SHP77 (cell line): ENCODE results near the gene MEGF6.

Experiments
- DNase-seq, 2 experiments: peaks; one replicate each; lab custom pipeline; 2025; lab: John Stamatoyannopoulos, UW

Gene MEGF6

GRCh38 chr1:3459051-3459908 lies 152.0 kb downstream of the MEGF6 start:
- no peak for DNase-seq

- no peak for DNase-seq
These were observed 153.1 kb downstream of the MEGF6 start for GRCh38 chr1:3457910-3458883.

DNA sequence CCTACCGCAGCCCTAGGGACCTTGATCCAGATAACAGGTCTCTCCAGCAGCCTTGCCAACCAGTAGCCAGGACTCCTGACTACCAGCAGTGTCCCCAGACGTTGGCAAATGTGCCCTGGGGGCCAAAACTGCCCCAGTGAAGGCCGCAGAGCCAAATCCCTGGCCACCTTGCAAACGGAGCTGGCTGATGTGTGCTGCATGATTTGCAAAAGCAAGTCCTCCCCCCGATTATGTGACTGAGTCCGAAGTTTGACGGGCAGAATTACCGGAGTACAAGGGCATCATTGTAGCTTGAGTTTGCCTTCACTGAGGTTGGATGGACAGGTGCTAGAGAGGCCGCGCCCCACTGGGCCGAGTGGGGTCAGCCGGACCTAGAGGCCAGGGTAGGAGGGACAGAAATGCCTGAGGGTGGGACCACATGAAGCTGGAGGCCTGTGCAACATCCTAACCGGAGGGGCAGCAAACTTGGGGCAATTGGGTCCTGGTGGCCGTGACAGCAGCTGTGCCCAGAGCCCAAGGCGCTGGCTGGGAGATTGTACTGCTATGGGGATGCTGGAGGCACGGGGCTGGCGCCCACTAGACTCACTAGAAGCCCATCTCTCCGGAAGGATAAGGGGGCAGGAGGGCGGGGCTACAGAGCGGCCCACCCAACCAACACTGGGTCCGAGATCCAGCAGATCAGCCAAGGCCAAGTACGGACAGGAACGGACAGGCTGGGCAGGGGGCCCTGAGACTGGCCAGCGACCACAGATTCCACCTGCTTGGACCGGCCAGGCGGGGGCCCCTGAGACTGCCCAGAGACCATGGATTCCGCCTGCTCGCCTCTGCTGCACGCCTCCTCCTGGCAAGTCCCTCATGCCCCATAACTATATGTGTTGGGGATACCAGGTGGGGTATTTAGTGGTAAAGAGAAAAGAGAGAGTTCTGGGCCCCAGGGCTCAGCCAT lies 154.1 kb downstream of the MEGF6 start:
- no peak for DNase-seq

- DNase-seq, result no peak
These were observed 154.8 kb downstream of the MEGF6 start for GRCh38 chr1:3456449-3456963.

DNA sequence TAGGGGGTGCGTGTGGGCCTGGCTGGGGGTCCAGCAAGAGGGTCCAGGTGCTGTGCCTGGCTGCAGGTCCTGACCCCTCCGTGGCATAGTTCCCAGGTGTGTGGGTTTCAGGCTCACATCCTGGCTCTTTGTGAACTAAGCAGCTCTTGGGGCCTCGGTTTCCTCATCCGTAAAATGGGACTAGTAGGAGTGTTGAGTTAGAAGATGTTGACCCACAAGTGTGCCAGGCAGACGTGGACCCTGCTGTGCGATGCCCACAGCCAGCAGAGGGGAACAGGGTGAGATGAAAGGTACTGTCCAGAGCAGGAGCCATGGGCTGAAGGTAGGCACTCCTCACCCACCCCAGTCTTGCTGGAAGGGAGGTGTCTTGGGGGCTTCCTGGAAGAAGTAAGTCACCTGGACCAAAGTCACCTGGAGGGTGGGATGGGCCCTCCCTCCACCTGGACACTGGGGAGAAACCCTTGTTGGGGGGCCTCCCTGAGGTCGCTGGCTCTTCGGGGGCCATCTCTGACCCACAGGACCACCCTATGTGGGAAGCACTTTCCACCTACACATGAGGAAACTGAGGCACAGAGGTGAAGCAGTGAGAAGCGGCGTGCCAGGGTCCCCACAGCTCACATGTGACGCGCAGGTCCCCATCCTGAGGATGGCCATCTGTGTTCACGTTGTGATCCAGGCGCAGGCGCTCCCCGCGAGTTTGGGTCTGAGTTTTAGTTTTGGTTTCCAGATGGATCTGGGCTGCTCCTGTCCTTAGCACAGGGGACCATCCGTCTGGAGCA lies 155.4 kb downstream of the MEGF6 start:
- DNase-seq, result no peak

DNA sequence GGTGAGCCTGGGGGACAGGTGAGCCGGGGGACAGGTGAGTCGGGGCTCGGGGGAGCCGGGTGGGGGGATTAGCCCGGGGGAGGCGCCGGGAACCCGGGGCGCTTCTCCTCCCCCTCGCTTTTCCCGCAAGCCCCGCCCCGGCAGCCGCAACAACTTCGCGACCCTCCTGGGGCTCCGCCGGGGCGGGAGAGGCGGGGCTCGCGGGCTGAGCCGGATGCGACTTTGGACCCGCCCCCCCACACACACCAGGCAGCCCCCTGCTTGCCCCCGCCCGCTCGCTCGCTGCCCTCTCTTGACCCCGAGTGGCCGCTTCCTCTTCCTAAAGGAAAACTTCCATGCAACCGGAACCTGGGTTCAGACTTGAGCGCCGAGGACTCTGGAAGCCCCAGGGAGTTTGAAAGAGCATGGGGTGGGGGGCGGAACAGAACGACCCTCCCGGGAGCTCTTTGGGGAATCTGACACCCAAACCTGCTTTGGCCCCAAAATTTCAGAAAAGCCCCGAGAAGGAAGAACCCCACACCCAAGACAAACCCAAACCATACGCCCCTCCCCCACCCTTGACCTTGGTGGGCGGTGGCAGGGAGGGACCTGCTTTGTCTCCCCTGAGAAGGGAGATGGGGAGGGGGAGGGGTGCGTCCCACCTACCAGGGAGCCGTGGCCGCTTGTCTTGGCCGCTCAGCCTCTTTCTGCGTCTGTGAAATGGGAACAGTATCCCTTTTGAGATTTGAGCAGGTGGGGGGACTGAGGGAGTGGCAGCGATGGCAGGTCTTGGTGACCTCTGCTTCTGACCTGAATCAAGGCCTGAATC lies 156.3 kb downstream of the MEGF6 start:
- no peak for DNase-seq

DNA sequence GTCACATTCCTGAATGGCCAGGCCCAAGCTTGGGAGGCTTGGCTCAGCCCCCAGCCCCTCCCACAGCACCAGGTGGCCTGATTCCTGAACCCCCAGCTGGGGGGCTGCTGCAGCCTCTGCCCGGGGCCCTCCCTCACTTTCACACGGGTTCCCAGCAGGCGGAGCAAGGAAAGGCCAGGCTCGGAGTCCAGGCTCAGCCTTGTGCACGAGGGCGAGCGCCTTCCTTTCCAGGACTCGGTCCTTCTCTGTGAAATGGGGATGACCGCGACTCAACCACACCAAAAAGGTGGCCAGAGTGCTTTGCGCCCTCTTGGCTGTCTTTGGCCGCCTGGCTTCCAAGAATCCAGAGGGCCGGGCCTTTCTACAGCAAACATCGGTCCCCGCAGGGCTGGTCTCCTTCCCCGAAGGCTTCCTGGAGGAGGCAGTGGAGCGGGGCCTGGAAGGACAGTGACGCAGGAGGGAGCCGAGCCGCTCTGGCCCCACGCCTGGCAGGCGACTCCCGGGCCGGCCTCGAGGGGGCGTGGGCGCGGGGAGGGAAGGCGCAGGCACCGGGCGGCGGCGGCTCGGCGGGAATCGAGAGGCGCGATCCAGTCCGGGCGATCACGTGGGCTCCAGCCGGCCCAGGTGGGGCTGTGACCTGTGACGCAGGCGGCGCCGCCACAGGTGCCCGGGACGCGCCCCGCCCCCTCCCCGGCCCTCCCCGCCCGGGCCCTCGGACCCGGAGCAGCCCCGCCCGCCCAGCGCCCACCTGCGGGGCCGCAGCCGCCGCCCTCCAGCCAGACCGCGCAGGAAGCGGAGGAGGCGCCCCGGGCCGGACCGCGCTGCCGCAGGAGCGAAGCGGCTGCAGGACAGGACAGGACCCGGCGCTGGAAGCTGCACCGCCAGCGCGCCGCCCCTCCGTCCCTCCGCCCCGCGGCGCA lies 157.2 kb downstream of the MEGF6 start, which contains the start of gene ARHGEF16:
Gene ARHGEF16, plus strand, starts transcription at position 775 of the 920 bp plus-strand sequence. CDS start 8,420 bp downstream, outside the sequence.
- peak in 1 of 2 experiments; percentile 23 for DNase-seq

DNA sequence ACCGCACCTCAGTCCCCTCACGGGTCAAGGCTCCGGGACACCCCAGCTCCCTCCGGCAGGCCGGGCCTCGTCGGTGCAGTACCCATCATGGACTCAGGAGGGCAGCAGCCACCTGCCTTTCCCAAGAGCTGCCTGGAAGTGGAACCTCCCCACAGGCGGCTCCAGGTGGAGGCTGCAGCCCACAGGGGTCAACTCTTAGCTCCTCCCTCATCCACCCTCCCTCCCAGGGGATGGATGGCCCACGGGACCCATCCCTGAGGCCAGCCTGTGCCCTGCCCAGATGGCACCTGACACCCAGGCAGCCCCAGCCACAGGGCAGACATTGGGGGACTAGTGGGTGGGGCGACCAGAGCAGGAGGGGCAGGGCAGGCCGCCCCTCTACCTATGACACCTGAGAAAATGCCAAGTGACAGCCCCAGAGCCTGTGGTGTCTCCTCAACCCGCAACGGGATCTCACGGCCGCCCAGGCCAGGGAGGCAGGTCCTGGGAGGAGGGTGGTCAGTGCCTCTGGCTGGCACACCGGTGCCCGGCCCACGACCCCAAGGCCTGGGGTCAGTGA lies 158.0 kb downstream of the MEGF6 start:
- peak in 1 of 2 experiments; percentile 21 for DNase-seq

- no peak for DNase-seq
These were observed 158.5 kb downstream of the MEGF6 start for GRCh38 chr1:3452866-3453175.

DNA sequence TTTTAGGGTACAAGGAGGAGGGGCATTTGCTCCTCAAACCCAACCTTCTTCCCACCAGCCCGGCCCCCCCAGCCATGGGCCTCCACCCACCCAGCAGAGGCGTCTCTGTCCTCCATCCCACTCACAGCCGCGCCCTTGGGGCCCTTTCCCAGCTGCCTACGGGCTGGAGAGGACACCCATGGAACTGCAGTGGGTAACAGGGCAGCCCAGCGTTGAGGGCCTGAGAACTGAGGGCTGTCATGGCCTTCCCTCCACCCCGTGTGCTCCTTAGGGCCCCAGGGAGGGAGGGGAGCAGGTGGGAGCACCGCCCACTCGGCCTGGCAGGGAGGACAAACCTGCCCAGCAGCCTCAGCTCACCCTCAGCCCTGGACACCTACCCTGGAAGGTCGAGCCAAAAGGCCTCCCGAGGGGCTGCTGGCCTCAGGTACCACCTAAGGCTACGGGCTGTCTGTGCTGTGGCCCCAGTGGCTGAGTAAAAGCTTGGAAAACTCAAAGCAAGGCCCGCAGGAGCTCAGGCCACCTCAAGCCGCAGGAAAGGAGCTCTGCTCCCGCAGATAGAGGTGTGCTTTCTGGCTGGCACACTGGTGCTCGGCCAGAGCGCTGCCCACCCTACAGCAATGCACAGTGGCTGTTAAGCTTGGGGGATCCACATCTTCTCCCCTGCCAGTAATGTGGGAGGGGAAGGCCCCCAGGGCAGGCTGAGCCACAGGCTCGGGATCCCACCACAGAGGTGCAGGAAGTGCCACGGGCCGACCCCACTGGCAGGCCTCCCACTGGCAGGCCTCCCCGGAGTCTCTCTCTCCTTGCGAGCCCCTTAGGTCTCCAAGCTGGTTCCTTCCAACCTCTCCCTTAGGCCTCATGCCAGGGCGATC lies 159.1 kb downstream of the MEGF6 start:
- no peak for DNase-seq

DNA sequence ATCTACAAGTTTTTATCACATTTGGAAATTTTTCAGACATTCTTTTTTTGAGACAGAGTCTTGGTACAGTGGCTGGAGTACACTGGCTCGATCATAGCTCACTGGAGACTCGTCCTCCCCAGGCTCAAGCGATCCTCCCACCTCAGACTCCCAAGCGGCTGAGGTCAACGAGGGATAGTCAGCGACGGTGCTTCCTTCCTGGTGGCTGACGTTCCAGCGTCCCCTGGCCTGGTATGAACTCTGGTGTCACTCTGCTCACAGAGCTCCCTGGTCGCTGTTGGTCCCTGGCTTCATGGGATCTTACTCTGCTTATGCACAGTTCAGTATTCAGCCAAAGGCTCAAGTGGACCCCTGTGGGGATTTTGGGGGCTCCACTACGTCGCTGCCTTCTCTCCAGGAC lies 160.3 kb downstream of the MEGF6 start:
- DNase-seq, result no peak

GRCh38 chr1:3450202-3450863 lies 161.0 kb downstream of the MEGF6 start:
- DNase-seq, result no peak

DNA sequence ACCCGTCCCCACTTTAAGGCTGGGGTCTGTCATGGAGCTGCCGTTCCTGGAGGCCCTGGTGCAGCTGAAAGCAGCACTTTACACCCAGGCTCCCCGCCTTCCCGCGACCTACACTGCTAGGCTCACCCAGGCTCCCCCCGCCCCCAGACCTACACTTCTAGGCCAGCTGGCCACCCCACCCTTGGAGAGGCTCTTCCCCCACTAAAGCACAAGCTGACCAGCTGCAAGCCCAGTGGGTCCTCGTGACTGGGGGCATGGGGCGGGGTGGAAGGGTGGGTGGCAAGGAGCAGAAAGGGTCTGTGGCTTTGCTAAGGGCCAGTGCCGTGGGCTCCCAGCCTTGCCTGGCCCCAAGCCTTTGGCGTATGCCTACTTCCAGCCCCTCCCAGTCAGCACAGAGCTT lies 166.6 kb downstream of the MEGF6 start:
- no peak for DNase-seq

- DNase-seq, result no peak
These were observed 167.0 kb downstream of the MEGF6 start for GRCh38 chr1:3444298-3444697.

GRCh38 chr1:3443807-3444206 lies 167.5 kb downstream of the MEGF6 start:
- DNase-seq, result no peak

GRCh38 chr1:3442901-3443300 lies 168.4 kb downstream of the MEGF6 start:
- no peak for DNase-seq

- DNase-seq, result no peak
These were observed 169.0 kb downstream of the MEGF6 start for GRCh38 chr1:3442331-3442730.
